Gastroesophageal sphincter (tissue), 3 donors: ENCODE data around the gene TULP3.

Experiments
- EP300 ChIP-seq: sonication (generic); formaldehyde crosslinking; IDR thresholded peaks from one replicate; pipeline ENCODE4 v1.6.1; 2017; ENCODE audit warnings: antibody characterized with exemption, mild to moderate bottlenecking
- POLR2A ChIP-seq, 2 donors: fragments of 450-650 bp; IDR thresholded peaks; one replicate each; pipeline ENCODE4 v1.6.1; 2017; ENCODE audit warnings: antibody characterized with exemption in 2 of 2, mild to moderate bottlenecking in 2 of 2, moderate library complexity in 1 of 2
- POLR2AphosphoS5 ChIP-seq: sonication (generic); formaldehyde crosslinking; IDR thresholded peaks from one replicate; pipeline ENCODE4 v1.6.1; 2017; ENCODE audit warnings: antibody characterized with exemption
- TF ChIP-seq, protein P1 (sequence below), 4 experiments: fragments of 200-600 bp in 2 of 4; fragments of 450-650 bp in 2 of 4; sonication (generic) in 1 of 4; IDR thresholded peaks; one replicate each; pipeline ENCODE4 v1.5.1; 2017 to 2019; ENCODE audit warnings: antibody characterized with exemption in 4 of 4, mild to moderate bottlenecking in 2 of 4, moderate library complexity in 2 of 4

DNA sequence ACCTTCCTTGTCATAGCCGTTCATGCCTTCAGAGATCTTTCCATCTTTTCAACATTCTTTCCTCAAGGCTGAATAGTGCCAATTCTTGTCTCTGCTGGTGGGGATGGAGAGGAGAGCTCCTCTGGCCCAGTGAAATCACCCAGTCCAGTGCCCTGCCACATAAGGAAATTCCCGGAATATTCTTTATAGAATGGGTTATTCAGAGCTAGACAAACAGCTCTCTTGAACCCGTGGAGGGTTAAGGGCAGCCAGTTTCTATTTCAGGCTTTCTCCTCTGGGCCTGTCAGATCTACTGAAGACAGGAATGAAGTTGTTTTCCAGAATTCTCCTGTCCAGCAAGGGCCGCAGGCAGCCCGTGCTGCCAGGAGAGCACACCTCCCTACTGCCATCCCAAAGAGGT, 47.7 kb upstream of the TULP3 start:
- TF ChIP-seq, protein P1, sequence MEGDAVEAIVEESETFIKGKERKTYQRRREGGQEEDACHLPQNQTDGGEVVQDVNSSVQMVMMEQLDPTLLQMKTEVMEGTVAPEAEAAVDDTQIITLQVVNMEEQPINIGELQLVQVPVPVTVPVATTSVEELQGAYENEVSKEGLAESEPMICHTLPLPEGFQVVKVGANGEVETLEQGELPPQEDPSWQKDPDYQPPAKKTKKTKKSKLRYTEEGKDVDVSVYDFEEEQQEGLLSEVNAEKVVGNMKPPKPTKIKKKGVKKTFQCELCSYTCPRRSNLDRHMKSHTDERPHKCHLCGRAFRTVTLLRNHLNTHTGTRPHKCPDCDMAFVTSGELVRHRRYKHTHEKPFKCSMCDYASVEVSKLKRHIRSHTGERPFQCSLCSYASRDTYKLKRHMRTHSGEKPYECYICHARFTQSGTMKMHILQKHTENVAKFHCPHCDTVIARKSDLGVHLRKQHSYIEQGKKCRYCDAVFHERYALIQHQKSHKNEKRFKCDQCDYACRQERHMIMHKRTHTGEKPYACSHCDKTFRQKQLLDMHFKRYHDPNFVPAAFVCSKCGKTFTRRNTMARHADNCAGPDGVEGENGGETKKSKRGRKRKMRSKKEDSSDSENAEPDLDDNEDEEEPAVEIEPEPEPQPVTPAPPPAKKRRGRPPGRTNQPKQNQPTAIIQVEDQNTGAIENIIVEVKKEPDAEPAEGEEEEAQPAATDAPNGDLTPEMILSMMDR (IDR thresholded peaks at IDR 0.05): no peak
- TF ChIP-seq EP300: no peak
- TF ChIP-seq POLR2A (IDR thresholded peaks at IDR 0.05): no peak
- no peak for TF ChIP-seq POLR2AphosphoS5
